ENCODE results near the gene PPM1H.

DNA sequence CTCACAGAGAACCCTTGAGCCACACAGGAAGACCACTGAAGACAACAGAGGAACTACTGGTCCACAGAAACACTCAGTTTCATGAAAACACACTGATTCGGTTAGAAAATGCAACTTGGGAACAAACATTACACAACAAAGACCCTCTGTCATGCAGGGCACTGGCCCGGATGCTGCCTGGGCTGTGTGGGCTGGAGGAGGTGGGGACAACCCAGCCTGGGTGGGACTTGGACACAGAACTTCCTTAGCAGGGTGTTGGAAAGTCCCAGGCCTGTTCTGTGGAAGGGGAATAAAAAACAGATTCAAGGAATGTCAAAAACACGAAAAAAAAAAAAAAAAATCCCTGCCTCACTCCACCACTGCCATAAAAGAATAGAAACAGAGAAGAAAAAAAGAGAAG lies 287.4 kb downstream of the PPM1H start:
- TF ChIP-seq, protein P1, sequence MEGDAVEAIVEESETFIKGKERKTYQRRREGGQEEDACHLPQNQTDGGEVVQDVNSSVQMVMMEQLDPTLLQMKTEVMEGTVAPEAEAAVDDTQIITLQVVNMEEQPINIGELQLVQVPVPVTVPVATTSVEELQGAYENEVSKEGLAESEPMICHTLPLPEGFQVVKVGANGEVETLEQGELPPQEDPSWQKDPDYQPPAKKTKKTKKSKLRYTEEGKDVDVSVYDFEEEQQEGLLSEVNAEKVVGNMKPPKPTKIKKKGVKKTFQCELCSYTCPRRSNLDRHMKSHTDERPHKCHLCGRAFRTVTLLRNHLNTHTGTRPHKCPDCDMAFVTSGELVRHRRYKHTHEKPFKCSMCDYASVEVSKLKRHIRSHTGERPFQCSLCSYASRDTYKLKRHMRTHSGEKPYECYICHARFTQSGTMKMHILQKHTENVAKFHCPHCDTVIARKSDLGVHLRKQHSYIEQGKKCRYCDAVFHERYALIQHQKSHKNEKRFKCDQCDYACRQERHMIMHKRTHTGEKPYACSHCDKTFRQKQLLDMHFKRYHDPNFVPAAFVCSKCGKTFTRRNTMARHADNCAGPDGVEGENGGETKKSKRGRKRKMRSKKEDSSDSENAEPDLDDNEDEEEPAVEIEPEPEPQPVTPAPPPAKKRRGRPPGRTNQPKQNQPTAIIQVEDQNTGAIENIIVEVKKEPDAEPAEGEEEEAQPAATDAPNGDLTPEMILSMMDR (IDR thresholded peaks at IDR 0.05): no peak
- TF ChIP-seq POLR2A (IDR thresholded peaks at IDR 0.05): no peak
- TF ChIP-seq POLR2AphosphoS5 (IDR thresholded peaks at IDR 0.05): no peak
- no peak for TF ChIP-seq EP300 (IDR thresholded peaks at IDR 0.05)

Measured in stomach (tissue), 4 donors.